OCI-LY7 (cell line): ENCODE data around the gene KIRREL1. TPM values are rescaled to one million over a fixed set of nuclear protein-coding genes. Genes with fewer than 3 reads are reported as not detected.

Experiments used
- BruUV-seq: library from RNA; stranded (reverse); fragments of 400-500 nt; replicated peaks from 2 replicates; lab custom pipeline; 2021; lab: Mats Ljungman, UMichigan
- CTCF ChIA-PET: fragments of 300-600 bp; sonication (Branson Sonifier 250); formaldehyde crosslinking; loops from one replicate; lab custom pipeline; 2022; ENCODE audit warnings: antibody characterized with exemption; ENCODE audit not compliant: unreplicated experiment; lab: Charles Lee
- POLR2A ChIA-PET: fragments of 300-600 bp; sonication (Branson Sonifier 250); formaldehyde crosslinking; loops from one replicate; lab custom pipeline; 2022; ENCODE audit warnings: antibody characterized with exemption; lab: Charles Lee
- DNase-seq: peaks from one replicate; pipeline ENCODE4 v3.0.0-alpha.2; 2015; ENCODE audit warnings: low spot score
- H2AFZ ChIP-seq: fragments of 200-600 bp; sonication (generic), shearing (Covaris generic); 2 replicates; pipeline ENCODE4 v1.6.1; 2014; ENCODE audit warnings: mild to moderate bottlenecking, antibody characterized with exemption, low read length, moderate library complexity
- H3K27ac ChIP-seq: fragments of 200-600 bp; sonication (generic); 2 replicates; pipeline ENCODE4 v1.5.1; 2014; ENCODE audit warnings: mixed run types, low read depth, mild to moderate bottlenecking, moderate library complexity, low read length, inconsistent platforms; ENCODE audit not compliant: poor library complexity, severe bottlenecking
- H3K36me3 ChIP-seq: fragments of 200-600 bp; sonication (generic); 2 replicates; pipeline ENCODE4 v1.6.1; 2014; ENCODE audit warnings: mild to moderate bottlenecking, antibody characterized with exemption, low read length, moderate library complexity, mixed read lengths; ENCODE audit not compliant: insufficient read depth
- H3K4me1 ChIP-seq: fragments of 200-600 bp; sonication (generic); 2 replicates; pipeline ENCODE4 v1.5.1; 2014; ENCODE audit warnings: mild to moderate bottlenecking, low read length; ENCODE audit not compliant: insufficient read depth, poor library complexity, severe bottlenecking
- H3K4me2 ChIP-seq: fragments of 200-600 bp; sonication (generic); 2 replicates; pipeline ENCODE4 v1.6.1; 2014; ENCODE audit warnings: mild to moderate bottlenecking, low read length
- H3K4me3 ChIP-seq: fragments of 200-600 bp; sonication (generic); 2 replicates; pipeline ENCODE4 v1.5.1; 2014; ENCODE audit warnings: mild to moderate bottlenecking, low read depth, low read length; ENCODE audit not compliant: poor library complexity, severe bottlenecking
- H3K79me2 ChIP-seq: fragments of 200-600 bp; sonication (generic); 2 replicates; pipeline ENCODE4 v1.6.1; 2016; ENCODE audit warnings: low read depth, mild to moderate bottlenecking, low read length, moderate library complexity, mixed read lengths; ENCODE audit not compliant: insufficient read depth
- H3K9me2 ChIP-seq: fragments of 200-600 bp; sonication (generic); 2 replicates; pipeline ENCODE4 v1.6.1; 2016; ENCODE audit warnings: mild to moderate bottlenecking, low read length, mixed read lengths; ENCODE audit not compliant: insufficient read depth
- H3K9me3 ChIP-seq: fragments of 200-600 bp; sonication (generic); 2 replicates; pipeline ENCODE4 v1.6.1; 2014; ENCODE audit warnings: mild to moderate bottlenecking, mixed run types, low read length, mixed read lengths
- H4K20me1 ChIP-seq: fragments of 200-600 bp; sonication (generic); 2 replicates; pipeline ENCODE4 v1.6.1; 2014; ENCODE audit warnings: mild to moderate bottlenecking, antibody characterized with exemption, low read length, moderate library complexity, mixed read lengths; ENCODE audit not compliant: insufficient read depth
- CTCF ChIP-seq: fragments of 200-600 bp; sonication (generic); conservative IDR thresholded peaks from 2 replicates; pipeline ENCODE4 v1.5.1; 2014; ENCODE audit warnings: mild to moderate bottlenecking, antibody characterized with exemption, low read length, moderate library complexity, mixed read lengths
- EZH2phosphoT487 ChIP-seq: fragments of 200-600 bp; sonication (generic); IDR thresholded peaks from 2 replicates; pipeline ENCODE4 v1.6.1; 2018; ENCODE audit warnings: low read depth, borderline replicate concordance, mild to moderate bottlenecking, mixed run types, antibody characterized with exemption, low read length, moderate library complexity, mixed read lengths
- intact Hi-C: fragments of 100-400 bp; cut with micrococcal nuclease; formaldehyde crosslinking; loops from one replicate; pipeline ENCODE4 v1.10.0; 2022; ENCODE audit not compliant: unreplicated experiment
- total RNA-seq, 2 experiments: library from RNA; depleted of rRNA in 1 of 2; stranded (reverse); fragments of >200 nt in 1 of 2; shearing (Covaris generic) in 1 of 2; gene quantifications; 2 replicates each; pipeline ENCODE4 v1.2.3, GENCODE V29; 2014 to 2022

Gene KIRREL1
- total RNA-seq, 2 experiments from 2014 or later = not detected

GRCh38 chr1:158093376-158093775 lies 99.9 kb downstream of the KIRREL1 start:
- Histone ChIP-seq H3K4me1 (no peaks in the 10 kb centered on the region), H2AFZ (no peak overlapping the region), H3K79me2 (no peaks in the 10 kb centered on the region), H3K4me3 (no peak overlapping the region), H3K4me2 (no peak overlapping the region), H3K9me2 (no peaks in the 10 kb centered on the region), H3K36me3 (no peaks in the 10 kb centered on the region), H4K20me1 (no peaks in the 10 kb centered on the region), H3K27ac (no peak overlapping the region), H3K9me3 (no peaks in the 10 kb centered on the region)
- TF ChIP-seq EZH2phosphoT487 = no peak
- no peak for TF ChIP-seq CTCF
- DNase-seq = no peak
- BruUV-seq = no TSS peak
- CTCF ChIA-PET = no interaction called here
- intact Hi-C loops = no loop called here
- POLR2A ChIA-PET = no interaction called here

- Histone ChIP-seq H3K4me2 (no peak overlapping the region), H3K9me3 (no peaks in the 10 kb centered on the region), H3K36me3 (no peaks in the 10 kb centered on the region), H3K9me2 (no peaks in the 10 kb centered on the region), H3K27ac (no peak overlapping the region), H4K20me1 (no peaks in the 10 kb centered on the region), H3K79me2 (no peaks in the 10 kb centered on the region), H2AFZ (no peak overlapping the region), H3K4me3 (no peak overlapping the region), H3K4me1 (no peaks in the 10 kb centered on the region)
- POLR2A ChIA-PET = no interaction called here
- intact Hi-C loops = no loop called here
- TF ChIP-seq CTCF (no peak), EZH2phosphoT487 (no peak)
- no TSS peak for BruUV-seq
- DNase-seq = no peak
- CTCF ChIA-PET = no interaction called here
These were observed 101.1 kb downstream of the KIRREL1 start for GRCh38 chr1:158094571-158094970.

GRCh38 chr1:158095737-158096335 lies 102.4 kb downstream of the KIRREL1 start:
- H3K27ac ChIP-seq = no peak overlapping the region
- H3K79me2 ChIP-seq = no peaks in the 10 kb centered on the region
- TF ChIP-seq EZH2phosphoT487 (no peak), CTCF (peak; percentile 80)
- H3K9me2 ChIP-seq = no peaks in the 10 kb centered on the region
- H2AFZ ChIP-seq = no peak overlapping the region
- no peaks in the 10 kb centered on the region for H3K4me1 ChIP-seq
- CTCF ChIA-PET = interaction anchor here (0.6 to 0.8 kb wide), 3 partner anchors 26 to 45 kb away, joined by 3 to 4 read pairs (median 4); no protein-coding TSS in a partner anchor
- no peaks in the 10 kb centered on the region for H4K20me1 ChIP-seq
- POLR2A ChIA-PET = no interaction called here
- H3K9me3 ChIP-seq = no peaks in the 10 kb centered on the region
- intact Hi-C loops = no loop called here
- no peak overlapping the region for H3K4me2 ChIP-seq
- peak; percentile 44 for DNase-seq
- no peak overlapping the region for H3K4me3 ChIP-seq
- no TSS peak for BruUV-seq
- H3K36me3 ChIP-seq = no peaks in the 10 kb centered on the region
